HG03520 (cell line): Measurements from ENCODE around the gene RELA.
"Not testable (repeated sequence)": the region's sequence is repeated elsewhere in the genome, so short reads cannot be mapped to it uniquely, and the experiment has no call there.

Experiments used
- ATAC-seq: cut with Tn5 transposase; IDR thresholded peaks from one replicate; pipeline ENCODE4 v1.9.1; 2021; ENCODE audit warnings: mild to moderate bottlenecking, moderate library complexity; ENCODE audit not compliant: unreplicated experiment

The RELA gene

DNA sequence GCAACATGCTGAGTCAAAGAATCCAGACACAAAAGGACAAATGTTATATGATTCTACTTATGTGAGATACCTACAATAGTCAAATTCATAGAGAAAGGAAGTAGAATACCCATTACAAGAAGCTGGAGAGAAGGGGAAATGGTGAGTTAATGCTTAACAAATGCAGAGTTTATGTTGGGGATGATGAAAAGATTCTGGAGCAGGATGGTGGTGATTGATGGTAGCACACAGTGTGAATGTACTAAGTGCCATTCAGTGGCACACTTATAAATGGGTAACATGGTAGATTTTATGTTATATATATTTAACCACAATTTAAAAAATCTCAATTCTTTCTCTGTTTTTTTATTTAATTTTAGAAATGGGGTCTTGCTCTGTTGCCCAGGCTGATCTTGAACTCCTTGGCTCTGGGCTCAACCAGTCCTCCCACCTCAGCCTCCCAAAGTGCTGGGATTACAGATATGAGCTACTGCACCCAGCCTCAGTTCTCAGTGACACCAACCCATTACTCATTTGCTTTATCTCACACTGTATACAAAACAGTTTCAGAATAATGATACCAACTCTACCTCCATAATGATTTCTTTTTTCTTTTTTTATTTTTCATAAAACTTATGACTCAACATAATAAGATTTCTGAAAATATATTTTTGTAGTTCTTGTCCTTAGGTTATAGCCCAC, 9.6 kb upstream of the RELA start:
- ATAC-seq = no peak

DNA sequence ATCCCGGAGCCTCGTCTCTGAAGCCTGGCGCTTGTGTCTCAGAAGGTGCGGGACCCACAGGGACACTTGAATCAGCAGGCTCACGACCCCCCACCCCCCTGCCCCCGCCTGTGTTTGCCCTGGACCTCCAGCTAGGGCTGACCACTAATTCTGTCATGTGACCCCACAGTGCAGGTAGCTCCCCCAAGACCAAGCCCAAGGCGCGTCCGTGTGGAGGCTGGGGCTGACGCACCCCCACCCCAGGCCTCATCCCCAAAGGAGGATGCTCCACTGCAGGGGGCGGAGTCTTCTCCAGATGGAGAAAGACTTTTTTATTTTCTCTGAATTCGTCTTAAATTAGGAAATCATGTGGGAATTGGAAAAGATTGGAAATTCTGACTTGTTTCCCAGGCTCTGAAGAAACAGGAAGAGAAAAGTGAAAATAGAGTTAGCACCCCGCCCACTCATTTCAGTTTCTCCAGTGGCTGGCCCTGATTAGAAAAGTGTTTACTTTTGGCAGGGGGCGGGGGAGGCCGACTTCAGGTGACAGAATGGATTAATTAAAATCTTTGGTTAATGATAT, 1.0 kb upstream of the RELA start:
- ATAC-seq = peak; percentile 7

DNA sequence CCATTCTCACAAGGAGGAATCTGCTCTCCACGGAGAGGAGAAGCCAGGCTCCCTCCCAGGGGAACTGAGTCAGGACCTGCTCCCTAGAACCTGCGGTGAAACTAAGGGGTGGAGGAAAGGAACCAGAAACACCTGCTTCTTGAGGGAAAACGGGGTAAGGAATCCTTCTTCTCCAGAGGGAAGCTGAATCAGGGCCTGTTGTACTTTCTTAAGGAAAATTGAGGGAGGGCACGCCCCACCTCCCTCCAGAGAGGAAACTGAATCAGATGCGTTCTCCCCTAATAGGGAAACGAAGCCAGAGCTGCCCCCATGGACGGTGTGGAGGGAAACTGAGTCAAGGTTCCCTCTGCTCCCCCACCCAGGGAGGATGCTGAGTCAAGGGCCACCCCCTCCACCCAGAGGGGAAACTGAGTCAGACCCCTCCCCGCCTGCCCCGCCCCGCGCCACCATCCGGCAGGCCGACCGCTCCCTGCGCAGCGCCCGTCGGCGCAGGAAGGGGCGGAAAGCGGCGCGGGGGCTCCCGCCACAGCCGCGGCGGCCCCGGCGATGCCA, 393 bp downstream of the RELA start:
- ATAC-seq = peak; percentile 21

DNA sequence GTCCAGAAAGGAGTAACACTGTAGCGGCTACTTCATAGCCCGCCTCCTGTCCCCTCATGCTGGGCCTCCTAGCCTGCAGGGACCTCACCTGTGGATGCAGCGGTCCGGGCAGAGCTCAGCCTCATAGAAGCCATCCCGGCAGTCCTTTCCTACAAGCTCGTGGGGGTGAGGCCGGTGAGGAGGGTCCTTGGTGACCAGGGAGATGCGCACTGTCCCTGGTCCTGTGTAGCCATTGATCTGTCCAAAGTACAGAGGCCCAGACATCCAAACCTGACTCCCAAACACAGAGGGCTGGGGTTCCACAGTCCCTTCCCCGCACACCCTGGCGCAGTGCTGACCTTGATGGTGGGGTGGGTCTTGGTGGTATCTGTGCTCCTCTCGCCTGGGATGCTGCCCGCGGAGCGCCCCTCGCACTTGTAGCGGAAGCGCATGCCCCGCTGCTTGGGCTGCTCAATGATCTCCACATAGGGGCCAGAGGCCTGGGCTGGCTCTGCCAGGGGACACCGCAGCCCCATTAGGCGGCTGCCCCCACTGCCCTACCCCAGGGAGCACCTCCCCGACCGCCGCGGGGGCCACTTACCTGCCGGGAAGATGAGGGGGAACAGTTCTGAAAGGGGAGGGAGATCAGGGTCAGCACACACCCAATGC, 993 bp downstream of the RELA start:
- ATAC-seq = no peak

DNA sequence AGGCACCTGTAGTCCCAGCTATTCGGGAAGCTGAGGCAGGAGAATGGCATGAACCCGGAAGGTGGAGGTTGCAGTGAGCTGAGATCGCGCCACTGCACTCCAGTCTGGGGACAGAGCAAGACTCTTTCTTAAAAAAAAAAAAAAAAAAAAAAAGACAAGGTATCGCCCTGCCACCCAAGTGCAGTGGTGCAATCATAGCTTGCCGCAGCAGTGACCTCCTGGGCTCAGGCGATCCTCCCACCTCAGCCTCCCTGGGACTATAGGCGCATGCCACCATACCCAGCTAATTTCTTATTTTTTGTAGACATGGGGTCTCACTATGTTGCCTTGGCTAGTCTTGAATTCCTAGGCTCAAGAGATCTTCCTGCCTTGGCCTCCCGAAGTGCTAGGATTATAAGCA, 1.8 kb downstream of the RELA start:
- ATAC-seq = not testable (repeated sequence)

DNA sequence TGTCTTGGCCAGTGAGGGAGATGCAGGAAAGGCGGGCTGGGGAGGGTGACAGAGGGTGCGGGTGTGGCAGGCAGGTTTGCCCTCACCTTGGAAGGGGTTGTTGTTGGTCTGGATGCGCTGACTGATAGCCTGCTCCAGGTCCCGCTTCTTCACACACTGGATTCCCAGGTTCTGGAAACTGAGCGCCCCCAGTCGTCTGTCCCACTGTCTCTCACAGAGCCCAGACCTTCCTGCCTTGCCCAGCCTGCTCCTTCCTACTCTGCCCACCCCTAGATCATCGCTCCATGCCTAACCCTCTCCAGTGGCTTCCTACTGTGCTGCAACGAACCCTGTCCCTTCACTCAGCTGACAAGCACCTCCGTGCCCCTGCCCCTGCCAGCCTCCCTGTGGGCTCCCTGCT, 2.7 kb downstream of the RELA start:
- no peak for ATAC-seq

DNA sequence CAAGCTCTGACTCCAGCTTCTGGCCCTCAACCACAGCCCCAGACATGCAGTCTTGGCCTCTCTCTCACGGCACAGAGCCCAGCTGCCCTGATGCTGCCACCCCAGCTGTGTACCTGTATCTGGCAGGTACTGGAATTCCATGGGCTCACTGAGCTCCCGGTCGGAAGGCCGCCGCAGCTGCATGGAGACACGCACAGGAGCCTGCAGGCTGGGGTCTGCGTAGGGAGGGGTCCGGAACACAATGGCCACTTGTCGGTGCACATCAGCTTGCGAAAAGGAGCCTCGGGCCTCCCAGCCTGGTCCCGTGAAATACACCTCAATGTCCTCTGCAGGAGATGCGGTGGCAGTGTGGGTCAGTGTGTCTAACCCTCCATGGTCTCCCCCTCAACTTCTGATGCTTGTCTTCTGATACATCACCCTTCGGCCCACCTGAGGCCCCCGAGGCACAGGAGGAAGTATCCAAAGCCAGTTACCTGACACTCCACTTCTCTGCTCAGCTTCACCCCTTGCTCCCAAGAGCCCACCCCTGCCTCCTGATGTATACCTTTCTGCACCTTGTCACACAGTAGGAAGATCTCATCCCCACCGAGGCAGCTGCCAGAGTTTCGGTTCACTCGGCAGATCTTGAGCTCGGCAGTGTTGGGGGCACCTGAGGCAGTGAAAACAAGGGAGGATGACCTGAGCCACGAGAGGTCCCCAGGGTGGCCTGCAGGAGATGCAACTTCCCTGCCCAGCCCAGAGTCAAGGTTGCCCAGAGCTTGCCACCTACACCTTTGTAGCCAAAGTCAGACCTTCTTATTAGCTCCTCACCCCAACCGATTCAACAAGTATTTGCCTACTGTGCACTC, 4.3 kb downstream of the RELA start:
- no peak for ATAC-seq

DNA sequence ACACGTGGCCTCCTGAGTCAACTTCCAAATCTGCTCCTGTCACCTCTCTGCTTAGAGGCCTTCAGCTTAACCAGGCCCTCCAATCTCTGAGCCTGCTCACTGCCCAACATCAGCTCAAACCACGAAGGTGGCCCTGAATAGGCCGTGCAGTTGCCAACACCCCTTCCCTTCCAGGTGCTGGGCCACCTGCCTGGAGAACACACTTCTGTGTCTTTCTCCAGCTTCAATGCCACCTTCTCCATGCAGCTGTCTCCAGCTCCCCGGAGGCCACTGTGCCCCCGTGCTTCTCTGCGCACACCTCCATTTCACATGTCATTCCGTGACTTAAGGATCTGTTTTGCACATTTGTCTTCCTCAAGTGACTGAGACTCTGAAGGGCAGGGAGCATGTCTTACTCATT, 5.3 kb downstream of the RELA start:
- ATAC-seq = no peak

DNA sequence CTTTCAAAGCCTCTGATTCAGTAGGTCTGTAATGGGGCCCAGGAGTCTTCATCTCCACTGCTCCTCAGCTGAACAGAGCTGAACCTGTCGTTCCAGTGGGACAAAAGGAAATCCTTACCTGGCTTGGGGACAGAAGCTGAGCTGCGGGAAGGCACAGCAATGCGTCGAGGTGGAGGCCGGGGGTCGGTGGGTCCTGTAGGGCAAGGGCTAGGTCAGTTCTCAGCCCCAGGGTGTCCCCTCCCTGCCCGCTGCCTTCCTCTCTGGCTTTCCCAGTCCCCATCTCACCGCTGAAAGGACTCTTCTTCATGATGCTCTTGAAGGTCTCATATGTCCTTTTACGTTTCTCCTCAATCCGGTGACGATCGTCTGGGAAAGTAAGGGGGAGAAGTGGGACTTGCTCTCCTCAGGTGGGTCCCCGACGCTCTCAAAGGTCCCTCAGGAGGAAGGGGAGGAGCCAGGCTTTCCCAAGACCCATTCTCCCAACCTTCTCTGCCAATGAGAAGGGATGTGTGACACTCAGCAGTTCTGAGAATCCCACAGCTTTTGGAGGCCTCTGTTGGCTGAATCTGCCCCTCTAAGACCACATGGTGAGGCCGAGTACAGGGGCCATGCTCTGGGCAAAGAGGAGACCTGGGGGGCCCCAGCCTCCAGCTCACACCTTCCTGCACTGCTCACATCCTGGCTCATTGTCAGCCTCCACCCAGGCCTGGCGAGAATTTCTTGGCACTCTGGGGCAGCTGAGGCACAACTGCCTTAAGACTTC, 7.0 kb downstream of the RELA start:
- ATAC-seq = no peak

DNA sequence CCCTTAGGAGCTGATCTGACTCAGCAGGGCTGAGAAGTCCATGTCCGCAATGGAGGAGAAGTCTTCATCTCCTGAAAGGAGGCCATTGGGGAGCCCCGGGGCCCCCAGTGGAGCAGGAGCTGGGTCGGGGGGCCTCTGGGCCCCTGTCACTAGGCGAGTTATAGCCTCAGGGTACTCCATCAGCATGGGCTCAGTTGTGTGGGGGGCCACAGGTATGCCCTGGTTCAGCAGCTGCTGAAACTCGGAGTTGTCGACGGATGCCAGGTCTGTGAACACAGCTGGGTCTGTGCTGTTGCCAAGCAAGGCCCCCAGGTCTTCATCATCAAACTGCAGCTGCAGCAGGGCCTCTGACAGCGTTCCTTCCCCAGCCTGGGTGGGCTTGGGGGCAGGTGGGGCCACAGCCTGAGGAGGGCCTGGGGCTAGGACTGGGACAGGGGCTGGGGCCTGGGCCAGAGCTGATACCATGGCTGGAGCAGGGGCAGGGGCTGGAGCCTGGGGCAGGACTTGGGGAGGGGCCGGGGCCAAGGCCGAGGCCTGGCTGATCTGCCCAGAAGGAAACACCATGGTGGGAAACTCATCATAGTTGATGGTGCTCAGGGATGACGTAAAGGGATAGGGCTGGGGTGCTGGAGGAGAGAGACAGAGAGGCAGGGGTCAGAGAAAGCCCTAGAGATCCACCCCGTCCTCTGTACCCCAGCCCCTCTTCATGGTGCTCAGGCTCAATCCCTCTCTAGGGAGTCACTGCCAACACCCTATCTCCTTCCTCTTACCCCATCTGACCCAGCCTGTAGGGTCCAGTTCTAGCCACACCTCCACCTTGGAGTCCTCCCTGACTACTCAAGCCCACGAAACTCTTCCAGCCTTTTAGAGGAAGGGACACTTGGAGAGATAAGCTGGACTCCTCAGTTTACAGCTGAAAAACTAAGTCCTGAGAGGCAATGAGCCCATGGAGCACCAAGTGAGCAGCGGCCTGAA, 8.1 kb downstream of the RELA start:
- no peak for ATAC-seq

DNA sequence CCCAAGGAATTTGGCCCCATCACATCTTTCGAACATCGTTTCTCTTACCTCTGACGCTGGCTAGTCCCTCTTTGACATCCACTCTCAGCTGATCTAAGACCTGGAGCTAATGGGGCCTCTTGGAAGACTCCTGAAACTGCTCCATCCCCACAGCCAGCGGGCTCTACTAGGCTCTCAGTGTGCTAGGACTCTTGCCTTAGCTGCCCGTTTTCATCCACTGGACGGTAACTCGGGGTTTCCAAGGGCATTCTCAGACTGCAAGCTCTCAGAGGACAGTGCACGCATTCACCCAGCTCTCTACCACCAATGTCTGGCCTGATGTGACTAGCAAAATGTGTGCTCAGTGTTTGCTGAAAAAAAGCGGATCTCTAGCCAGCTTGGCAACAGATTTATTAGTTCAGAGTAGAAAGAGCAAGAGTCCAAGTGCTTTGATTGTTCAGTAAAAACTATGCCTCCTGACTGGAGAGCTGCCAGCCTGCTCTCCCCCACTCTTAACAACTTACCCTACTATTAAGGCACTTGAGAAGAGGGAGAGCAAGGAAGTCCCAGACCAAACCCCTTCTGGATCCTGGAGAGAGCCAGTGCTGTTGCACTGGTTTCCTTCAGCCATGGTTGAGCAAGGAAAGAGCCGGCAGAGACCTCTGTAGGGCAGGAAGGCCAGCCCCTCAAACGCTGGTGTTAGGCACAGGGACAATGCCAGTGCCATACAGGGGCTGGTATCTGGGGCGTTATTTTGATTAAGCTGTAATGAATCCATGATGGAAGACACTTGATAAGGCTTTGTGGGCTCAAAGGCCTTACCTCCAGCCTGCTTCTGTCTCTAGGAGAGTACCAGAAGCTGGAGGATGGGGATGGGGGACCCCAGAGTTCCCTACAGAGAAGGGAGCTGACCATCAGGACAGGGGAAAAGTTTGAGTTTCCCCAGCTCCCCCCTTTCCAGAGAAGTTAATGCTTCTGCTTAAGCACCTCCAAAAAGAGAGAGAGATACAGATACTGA, 9.2 kb downstream of the RELA start:
- ATAC-seq = no peak

DNA sequence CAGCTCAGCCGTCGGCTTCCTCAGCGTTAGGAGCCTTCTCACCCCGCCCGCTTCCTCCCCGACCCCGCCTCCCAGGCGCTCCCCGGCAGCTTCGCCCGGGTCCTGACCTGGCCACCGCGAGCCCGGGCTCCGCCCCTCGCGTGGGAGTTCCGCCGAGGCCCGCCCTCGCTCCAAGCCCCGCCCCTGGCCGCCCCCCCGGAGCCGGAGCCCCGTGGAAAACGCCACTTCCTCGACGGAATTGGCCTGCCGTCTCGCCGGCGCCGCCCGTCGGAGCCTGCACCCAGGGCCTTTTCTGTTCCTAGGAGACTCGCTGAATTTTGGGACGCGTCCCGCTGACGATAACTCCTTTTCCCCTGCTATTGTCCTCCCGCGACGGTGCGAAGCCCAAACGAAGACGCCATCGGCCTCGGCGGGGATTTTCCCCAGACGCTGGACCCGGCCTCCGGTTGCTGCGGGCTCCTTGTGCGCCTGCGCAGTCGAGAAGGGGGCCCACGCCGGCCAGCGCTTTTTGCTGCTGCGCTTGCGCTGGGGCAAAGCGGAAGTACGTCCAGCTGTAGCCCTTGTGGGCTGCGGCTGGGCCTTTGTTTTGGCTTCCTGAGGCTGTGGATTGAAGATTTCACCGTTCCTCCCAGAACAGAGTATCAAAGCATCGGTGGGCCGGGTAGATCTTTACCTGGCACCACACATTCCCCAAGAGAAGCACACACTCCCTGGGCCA, 10.0 kb downstream of the RELA start:
- peak; percentile 58 for ATAC-seq

DNA sequence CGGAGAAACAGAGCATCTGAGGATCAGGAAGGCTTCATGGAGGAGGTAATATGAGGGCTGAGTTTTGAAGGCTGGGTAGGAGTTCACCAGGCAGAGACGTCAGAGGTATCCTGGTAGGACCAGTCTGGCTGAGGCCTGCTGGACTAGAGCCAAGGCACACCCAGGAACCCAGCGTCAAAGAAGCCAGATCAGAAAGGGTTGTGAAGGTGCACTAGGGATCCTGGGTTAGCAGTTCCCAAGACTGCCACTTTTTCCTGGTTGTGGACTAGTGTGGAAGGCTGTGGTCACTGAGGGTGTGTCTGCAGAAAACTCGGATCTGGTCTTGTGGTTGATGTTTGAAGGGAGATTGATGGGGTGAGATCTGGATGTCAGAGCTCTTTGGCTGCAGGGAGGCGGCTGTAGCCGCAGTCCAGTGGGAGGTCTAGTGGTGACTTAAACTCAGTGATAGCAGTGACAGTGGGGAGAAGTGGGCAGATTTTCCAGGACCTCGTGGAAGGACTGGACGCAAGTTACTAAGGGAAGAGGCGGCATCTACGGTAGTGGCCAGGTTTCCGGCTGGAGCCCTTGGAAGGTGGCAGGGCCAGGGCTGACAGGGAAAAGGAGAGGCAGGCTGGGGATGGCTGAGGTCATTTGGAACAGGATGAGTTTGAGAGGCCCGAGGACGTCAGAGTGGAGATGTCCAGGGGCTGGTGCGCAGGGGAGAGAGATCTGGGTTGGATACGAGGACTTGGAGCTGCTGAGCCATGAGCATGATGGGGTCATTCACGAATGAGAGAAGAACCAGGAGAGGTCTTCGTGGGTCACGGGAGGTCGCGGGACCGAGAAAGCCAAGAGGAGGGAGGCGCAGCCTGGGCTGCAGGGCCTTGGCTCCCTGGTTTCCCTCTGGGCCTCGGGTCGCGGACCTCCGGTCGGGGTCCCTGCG, 10.9 kb downstream of the RELA start:
- no peak for ATAC-seq

DNA sequence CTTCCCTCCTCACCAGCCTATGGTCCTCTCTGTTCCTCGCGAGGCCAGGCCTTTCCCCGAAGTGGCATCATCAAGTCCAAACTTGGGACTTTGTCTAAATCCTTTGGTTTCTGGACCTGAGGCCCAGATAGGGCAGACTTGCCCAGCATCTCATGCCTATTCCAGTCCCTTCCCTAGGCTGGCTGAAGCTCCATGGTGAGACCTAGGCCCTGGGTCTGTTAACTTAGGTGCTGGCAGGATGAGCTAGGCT, 11.5 kb downstream of the RELA start:
- no peak for ATAC-seq

DNA sequence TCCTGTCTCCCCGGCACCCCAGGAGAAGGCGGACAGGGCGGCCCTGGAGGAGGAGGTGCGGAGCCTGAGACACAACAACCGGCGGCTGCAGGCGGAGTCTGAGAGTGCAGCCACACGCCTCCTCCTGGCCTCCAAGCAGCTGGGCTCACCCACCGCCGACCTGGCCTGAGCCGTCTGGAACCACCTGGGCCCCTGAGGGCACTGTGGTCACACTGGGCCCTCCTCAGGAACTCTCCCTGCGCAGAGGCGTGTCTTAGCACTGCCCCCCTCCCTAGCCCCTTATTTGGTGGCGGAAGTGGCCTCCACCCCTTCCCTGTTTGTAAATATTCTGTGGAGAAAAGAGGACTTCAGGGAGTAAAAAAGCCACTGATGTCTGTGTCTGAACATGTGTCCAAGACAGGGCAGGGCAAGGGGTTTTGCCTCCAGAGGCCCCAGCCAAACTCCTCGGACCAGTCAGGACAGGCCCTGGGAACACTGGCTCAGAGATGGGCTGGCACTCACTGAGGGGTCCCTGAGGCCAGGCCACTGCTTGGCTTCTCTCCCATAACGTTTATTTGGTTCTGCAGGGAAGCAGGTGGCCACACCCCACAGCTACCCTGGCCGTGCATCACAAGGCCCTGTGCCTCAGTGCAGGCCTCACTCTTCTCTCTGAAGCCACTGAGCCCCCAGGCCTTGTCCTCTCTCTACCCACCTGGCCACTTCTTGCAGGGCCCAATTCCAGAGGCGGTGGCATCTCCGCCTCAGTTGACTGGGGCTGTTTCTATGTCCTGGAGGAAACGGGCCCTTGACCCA, 12.0 kb downstream of the RELA start:
- ATAC-seq = no peak
